GM12892 (cell line): ENCODE results near the gene CDH1.

Experiments
- POLR2A ChIP-seq: IDR thresholded peaks from 2 replicates; pipeline ENCODE4 v1.6.1; 2011; ENCODE audit warnings: low read depth, low read length, control low read depth
- POLR2AphosphoS5 ChIP-seq: IDR thresholded peaks from 2 replicates; pipeline ENCODE4 v1.6.1; 2011; ENCODE audit warnings: low read depth, low read length, control low read depth
- TAF1 ChIP-seq: IDR thresholded peaks from 2 replicates; pipeline ENCODE4 v1.6.1; 2011; ENCODE audit warnings: low read depth, mild to moderate bottlenecking, control low read depth, low read length, borderline replicate concordance

- no peak for TF ChIP-seq POLR2A
- no peak for TF ChIP-seq POLR2AphosphoS5
- no peak for TF ChIP-seq TAF1
Observed at GRCh38 chr16:68823401-68824135, 86.5 kb downstream of the CDH1 start.
